Measurements from ENCODE around the gene RNF126. TPM values are rescaled to one million over a fixed set of nuclear protein-coding genes. Genes with fewer than 3 reads are reported as not detected.

RNF126 gene
- total and polyA plus RNA-seq, 2 of the 4 experiments (the other 2 are of a cell fraction), result 7.0 to 27.4 TPM

GRCh38 chr19:709965-710571 lies 47.1 kb upstream of the RNF126 start:
- Histone ChIP-seq H2AFZ (replicated peaks; ENCODE audit: low read length, poor library complexity) (peak overlapping the region; percentile 32), H2AK9ac (replicated peaks; ENCODE audit: low read depth, low read length, poor library complexity) (peak overlapping the region; percentile 72), H3K4me2 (ENCODE audit: low read depth, low read length) (peak overlapping the region; percentile 68), H3K23ac (ENCODE audit: low read depth, low read length) (no peak overlapping the region), H4K5ac (ENCODE audit: low read depth, low read length) (no peak overlapping the region), H3K36me3 (ENCODE audit: control insufficient read depth, insufficient read depth, low read length) (no peaks in the 10 kb centered on the region), H2BK120ac (ENCODE audit: low read depth, low read length) (no peak overlapping the region), H2AK5ac (ENCODE audit: low read depth, low read length) (no peak overlapping the region), H3K9me3 (ENCODE audit: control insufficient read depth, insufficient read depth, low read length) (no peaks in the 10 kb centered on the region), H2BK20ac (ENCODE audit: low read depth, low read length) (no peak overlapping the region), H2BK5ac (ENCODE audit: low read depth, low read length, poor library complexity, severe bottlenecking) (no peak overlapping the region), H3K9me1 (ENCODE audit: insufficient read depth, low read length) (no peaks in the 10 kb centered on the region), H3K9ac (ENCODE audit: low read depth, low read length) (peak overlapping the region; percentile 70; the same call in 1 of the 2 replicates), H3K4ac (ENCODE audit: low read depth, low read length) (no peak overlapping the region), H3K4me3 (ENCODE audit: insufficient read depth, low read depth, low read length) (peak overlapping the region; percentile 95), H3K27me3 (ENCODE audit: control insufficient read depth, insufficient read depth, low read length) (no peaks in the 10 kb centered on the region), H3K4me1 (ENCODE audit: control insufficient read depth, insufficient read depth, low read length) (peaks cover 8% of the 10 kb centered on the region; the same call in 1 of the 2 replicates), H2BK15ac (ENCODE audit: low read depth, low read length) (no peak overlapping the region), H4K91ac (ENCODE audit: insufficient read depth, low read depth, low read length) (no peak overlapping the region), H3K18ac (ENCODE audit: low read depth, low read length) (no peak overlapping the region), H3K14ac (replicated peaks; ENCODE audit: low read depth, low read length) (no peak overlapping the region), H4K8ac (ENCODE audit: low read depth in 2 of 2, low read length in 2 of 2) (no peak overlapping the region), H3K56ac (ENCODE audit: extremely low read depth, insufficient read depth, low read length) (no peak overlapping the region), H3K27ac (ENCODE audit: insufficient read depth, low read length) (no peak overlapping the region), H4K20me1 (ENCODE audit: insufficient read depth, low read length) (no peaks in the 10 kb centered on the region; the same call in none of the 2 replicates), H3K79me1 (ENCODE audit: low read depth in 1 of 2, low read length in 2 of 2) (no peaks in the 10 kb centered on the region)
- intact Hi-C loops (cut with micrococcal nuclease), result no loop called here
- TF ChIP-seq MAFK (IDR thresholded peaks at IDR 0.05; ENCODE audit: low read depth, low read length), result no peak
- TF ChIP-seq, protein P1, sequence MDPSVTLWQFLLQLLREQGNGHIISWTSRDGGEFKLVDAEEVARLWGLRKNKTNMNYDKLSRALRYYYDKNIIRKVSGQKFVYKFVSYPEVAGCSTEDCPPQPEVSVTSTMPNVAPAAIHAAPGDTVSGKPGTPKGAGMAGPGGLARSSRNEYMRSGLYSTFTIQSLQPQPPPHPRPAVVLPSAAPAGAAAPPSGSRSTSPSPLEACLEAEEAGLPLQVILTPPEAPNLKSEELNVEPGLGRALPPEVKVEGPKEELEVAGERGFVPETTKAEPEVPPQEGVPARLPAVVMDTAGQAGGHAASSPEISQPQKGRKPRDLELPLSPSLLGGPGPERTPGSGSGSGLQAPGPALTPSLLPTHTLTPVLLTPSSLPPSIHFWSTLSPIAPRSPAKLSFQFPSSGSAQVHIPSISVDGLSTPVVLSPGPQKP (IDR thresholded peaks at IDR 0.05; ENCODE audit: borderline replicate concordance, low read depth, low read length), result no peak
- ChIA-PET POLR2A (ENCODE audit: unreplicated experiment) (no interaction called here), CTCF (no interaction called here)
- in situ Hi-C loops (cut with MboI; ENCODE audit: low sequenced_read_pairs), result no loop called here
- dilution Hi-C loops (cut with HindIII; ENCODE audit: low sequenced_read_pairs, unreplicated experiment), result no loop called here
- no peak for ATAC-seq (ENCODE audit: low read depth)
- DNase-seq, result no peak
- no TSS peak for BruUV-seq (replicated peaks)
- WGBS, 2 experiments (ENCODE audit: extremely low coverage in 2 of 2, insufficient read length in 1 of 2), result 24% methylated on average over 14 of the region's 27 CpGs; no CpG with 5 or more reads in 1 of the 2 experiments
